ENCODE measurements around the gene BCCIP. TPM values are rescaled to one million over a fixed set of nuclear protein-coding genes. Genes with fewer than 3 reads are reported as not detected.

The BCCIP gene
- total and polyA plus RNA-seq, 10 donors, result 30.2 to 61.3 (median 35.4) TPM

DNA sequence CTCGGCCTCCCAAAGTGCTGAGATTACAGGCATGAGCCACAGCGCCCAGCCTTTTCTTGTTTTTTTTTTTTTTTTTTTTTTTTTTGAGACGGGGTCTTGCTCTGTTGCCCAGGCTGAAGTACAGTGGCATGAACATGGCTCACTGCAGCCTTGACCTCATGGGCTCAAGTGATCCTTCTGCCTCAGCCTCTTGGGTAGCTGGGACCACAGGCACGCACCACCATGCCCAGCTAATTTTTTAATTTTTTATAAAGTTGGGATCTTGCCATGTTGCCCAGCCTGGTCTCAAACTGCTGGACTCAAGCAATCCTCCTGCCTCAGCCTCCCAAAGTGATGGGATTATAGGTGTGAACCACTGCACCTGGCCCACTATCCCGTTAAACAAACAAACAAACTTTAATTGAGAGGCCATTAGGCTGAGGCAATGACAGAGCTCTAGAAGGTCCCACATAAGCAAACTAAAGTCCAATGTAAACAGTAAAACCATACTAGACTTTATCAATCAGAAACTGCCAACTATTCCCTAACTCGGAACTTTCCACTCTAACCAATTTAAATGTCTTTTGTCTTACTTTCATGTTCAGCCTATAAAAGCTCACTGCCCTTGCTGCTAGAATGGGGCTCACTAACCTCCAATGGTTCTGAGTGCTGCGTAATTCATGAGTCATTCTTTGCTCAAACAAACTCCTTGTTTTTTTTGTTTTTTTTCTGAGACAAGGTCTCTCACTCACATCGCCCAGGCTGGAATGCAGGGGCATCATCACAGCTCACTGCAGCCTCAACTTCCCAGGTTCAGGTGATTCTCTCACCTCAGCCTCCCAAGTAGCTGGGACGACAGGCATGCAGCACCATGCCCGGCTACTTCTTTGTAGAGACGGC, 55.9 kb downstream of the BCCIP start:
- intact Hi-C loops (cut with DNase I; ENCODE audit: low total_unique reads), result no loop called here
- H3K4me3 ChIP-seq, result no peak overlapping the region
- H3K36me3 ChIP-seq, result peaks cover 0 to 61% (median 9%) of the 10 kb centered on the region in 6 donors
- no peak for DNase-seq
- TF ChIP-seq POLR2AphosphoS5 (IDR thresholded peaks at IDR 0.05) (no peak), POLR2A (IDR thresholded peaks at IDR 0.05) (no peak)
- TF ChIP-seq, protein P1, sequence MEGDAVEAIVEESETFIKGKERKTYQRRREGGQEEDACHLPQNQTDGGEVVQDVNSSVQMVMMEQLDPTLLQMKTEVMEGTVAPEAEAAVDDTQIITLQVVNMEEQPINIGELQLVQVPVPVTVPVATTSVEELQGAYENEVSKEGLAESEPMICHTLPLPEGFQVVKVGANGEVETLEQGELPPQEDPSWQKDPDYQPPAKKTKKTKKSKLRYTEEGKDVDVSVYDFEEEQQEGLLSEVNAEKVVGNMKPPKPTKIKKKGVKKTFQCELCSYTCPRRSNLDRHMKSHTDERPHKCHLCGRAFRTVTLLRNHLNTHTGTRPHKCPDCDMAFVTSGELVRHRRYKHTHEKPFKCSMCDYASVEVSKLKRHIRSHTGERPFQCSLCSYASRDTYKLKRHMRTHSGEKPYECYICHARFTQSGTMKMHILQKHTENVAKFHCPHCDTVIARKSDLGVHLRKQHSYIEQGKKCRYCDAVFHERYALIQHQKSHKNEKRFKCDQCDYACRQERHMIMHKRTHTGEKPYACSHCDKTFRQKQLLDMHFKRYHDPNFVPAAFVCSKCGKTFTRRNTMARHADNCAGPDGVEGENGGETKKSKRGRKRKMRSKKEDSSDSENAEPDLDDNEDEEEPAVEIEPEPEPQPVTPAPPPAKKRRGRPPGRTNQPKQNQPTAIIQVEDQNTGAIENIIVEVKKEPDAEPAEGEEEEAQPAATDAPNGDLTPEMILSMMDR (IDR thresholded peaks at IDR 0.05 in 8 of 11, conservative IDR thresholded peaks at IDR 0.05 in 3 of 11), result no peak
- H3K9me3 ChIP-seq, result peaks cover 3 to 20% (median 13%) of the 10 kb centered on the region in 8 donors
- H3K4me1 ChIP-seq, result no peaks in the 10 kb centered on the region
- no peaks in the 10 kb centered on the region for H3K27me3 ChIP-seq (replicated peaks in 1 of 7)
- H3K27ac ChIP-seq, result no peak overlapping the region
- 83 to 89% (median 87%) methylated on average over 10 to 11 of the region's 11 CpGs for WGBS, 5 donors

- TF ChIP-seq POLR2AphosphoS5 (IDR thresholded peaks at IDR 0.05), result no peak
- TF ChIP-seq, protein P1 (IDR thresholded peaks at IDR 0.05 in 8 of 11, conservative IDR thresholded peaks at IDR 0.05 in 3 of 11), result no peak
- no peak for TF ChIP-seq POLR2A (IDR thresholded peaks at IDR 0.05)
- Histone ChIP-seq H3K4me3 (no peak overlapping the region), H3K4me1 (no peaks in the 10 kb centered on the region), H3K27me3 (replicated peaks in 1 of 7) (no peaks in the 10 kb centered on the region), H3K36me3 (peaks cover 0 to 59% (median 9%) of the 10 kb centered on the region in 6 donors), H3K9me3 (peaks cover 3 to 19% (median 12%) of the 10 kb centered on the region in 8 donors), H3K27ac (no peak overlapping the region)
- 78 to 84% (median 79%) methylated on average over 6 of the region's 6 CpGs for WGBS, 5 donors
- intact Hi-C loops (cut with DNase I; ENCODE audit: low total_unique reads), result no loop called here
- DNase-seq, result no peak
Observed at GRCh38 chr10:125880719-125881118, 57.4 kb downstream of the BCCIP start.

GRCh38 chr10:125881192-125881591, 57.8 kb downstream of the BCCIP start, which contains the start of gene DHX32:
Gene DHX32 (minus strand): TSS chr10:125881292. CDS start chr10:125880824, 468 bp downstream.
- Histone ChIP-seq H3K36me3 (peaks cover 0 to 54% (median 5%) of the 10 kb centered on the region in 6 donors), H3K27me3 (replicated peaks in 1 of 7) (no peaks in the 10 kb centered on the region), H3K27ac (no peak within 1 kb of the TSS), H3K4me1 (no peaks in the 10 kb centered on the region), H3K4me3 (no peak within 1 kb of the TSS), H3K9me3 (peaks cover 3 to 14% (median 8%) of the 10 kb centered on the region in 8 donors)
- TF ChIP-seq POLR2AphosphoS5 (IDR thresholded peaks at IDR 0.05) (no peak), POLR2A (IDR thresholded peaks at IDR 0.05) (no peak)
- TF ChIP-seq, protein P1 (IDR thresholded peaks at IDR 0.05 in 8 of 11, conservative IDR thresholded peaks at IDR 0.05 in 3 of 11), result no peak
- intact Hi-C loops (cut with DNase I; ENCODE audit: low total_unique reads), result no loop called here
- 65 to 76% (median 72%) methylated on average over 4 of the region's 4 CpGs for WGBS, 5 donors
- DNase-seq, result no peak

DNA sequence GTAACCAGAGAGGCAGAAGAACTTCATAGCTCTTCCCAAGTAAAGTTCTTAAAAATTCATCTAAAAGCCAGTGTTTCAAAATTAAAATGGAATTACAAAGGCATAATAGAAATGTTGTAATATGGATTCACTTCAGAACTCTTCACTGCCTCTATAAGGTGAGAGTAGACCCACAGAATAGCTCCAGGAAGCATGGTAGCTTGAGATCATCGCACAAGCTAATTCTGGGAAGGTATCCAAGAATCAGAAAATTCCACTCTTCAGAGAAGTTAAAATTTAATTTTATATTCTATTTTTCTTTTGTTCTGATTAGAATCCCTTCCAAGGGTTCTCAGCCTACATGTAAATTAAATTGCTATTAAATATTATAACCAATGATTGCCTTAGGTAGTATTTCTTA, 59.2 kb downstream of the BCCIP start:
- no peaks in the 10 kb centered on the region for H3K4me1 ChIP-seq
- no peak for TF ChIP-seq POLR2AphosphoS5 (IDR thresholded peaks at IDR 0.05)
- TF ChIP-seq, protein P1 (IDR thresholded peaks at IDR 0.05 in 8 of 11, conservative IDR thresholded peaks at IDR 0.05 in 3 of 11), result no peak
- no peak for DNase-seq
- peaks cover 0 to 4% (median 0%) of the 10 kb centered on the region in 8 donors for H3K9me3 ChIP-seq
- 83 to 92% (median 87%) methylated on average over 1 of the region's 1 CpG for WGBS, 5 donors
- no peaks in the 10 kb centered on the region for H3K27me3 ChIP-seq (replicated peaks in 1 of 7)
- peaks cover 0 to 40% (median 0%) of the 10 kb centered on the region in 6 donors for H3K36me3 ChIP-seq
- H3K27ac ChIP-seq, result no peak overlapping the region
- intact Hi-C loops (cut with DNase I; ENCODE audit: low total_unique reads), result no loop called here
- H3K4me3 ChIP-seq, result no peak overlapping the region
